Tibial nerve (tissue), 4 donors: ENCODE data around the gene FGD3.

Source experiments
- CTCF ChIP-seq, 5 experiments: fragments of 200-600 bp in 3 of 5; fragments of 450-650 bp in 2 of 5; sonication (generic) in 3 of 5; IDR thresholded peaks; one replicate each; pipeline ENCODE4 v1.5.1; 2016 to 2019; ENCODE audit warnings: antibody characterized with exemption in 5 of 5, mild to moderate bottlenecking in 3 of 5, moderate library complexity in 2 of 5
- EP300 ChIP-seq, 2 donors: sonication (generic); formaldehyde crosslinking; IDR thresholded peaks; one replicate each; pipeline ENCODE4 v1.6.1; 2017; ENCODE audit warnings: antibody characterized with exemption in 2 of 2, mild to moderate bottlenecking in 1 of 2

GRCh38 chr9:93051680-93052089 is 104.4 kb downstream of the FGD3 start:
- TF ChIP-seq CTCF (IDR thresholded peaks at IDR 0.05) (no peak), EP300 (IDR thresholded peaks at IDR 0.05) (no peak)
